NT2/D1 (cell line): ENCODE measurements around the gene SOX15.

ENCODE experiments used
- DNase-seq: peaks from one replicate; pipeline ENCODE4 v3.0.0-alpha.2; 2011; ENCODE audit warnings: low read depth, low spot score
- H3K27me3 ChIP-seq: 2 replicates; pipeline ENCODE4 v1.6.0; 2011; ENCODE audit warnings: mild to moderate bottlenecking; ENCODE audit not compliant: insufficient read length, insufficient read depth
- H3K36me3 ChIP-seq: 2 replicates; pipeline ENCODE4 v1.6.1; 2011; ENCODE audit warnings: mild to moderate bottlenecking, low read length, mixed read lengths; ENCODE audit not compliant: insufficient read depth, insufficient read length
- H3K4me1 ChIP-seq: 2 replicates; pipeline ENCODE4 v1.5.1; 2011; ENCODE audit not compliant: insufficient read depth, insufficient read length
- H3K4me3 ChIP-seq: 2 replicates; pipeline ENCODE4 v1.5.1; 2011; ENCODE audit warnings: low read depth; ENCODE audit not compliant: insufficient read length
- H3K9ac ChIP-seq: 2 replicates; pipeline ENCODE4 v1.6.0; 2011; ENCODE audit warnings: low read depth; ENCODE audit not compliant: insufficient read length
- H3K9me3 ChIP-seq: 2 replicates; pipeline ENCODE4 v1.5.1; 2011; ENCODE audit warnings: mild to moderate bottlenecking, low read length; ENCODE audit not compliant: insufficient read depth
- SUZ12 ChIP-seq: IDR thresholded peaks from 2 replicates; pipeline ENCODE4 v1.6.1; 2011; ENCODE audit not compliant: insufficient read length, insufficient read depth; ENCODE audit errors: extremely low read depth
- YY1 ChIP-seq: IDR thresholded peaks from 2 replicates; pipeline ENCODE4 v1.6.1; 2011; ENCODE audit not compliant: insufficient read length, insufficient read depth
- ZNF274 ChIP-seq: IDR thresholded peaks from 2 replicates; pipeline ENCODE4 v1.6.1; 2011; ENCODE audit warnings: mild to moderate bottlenecking, low read depth, low read length

Gene SOX15

GRCh38 chr17:7579834-7580603 is 9.9 kb downstream of the SOX15 start:
- no peaks in the 10 kb centered on the region for H3K9me3 ChIP-seq
- H3K4me3 ChIP-seq = no peak overlapping the region
- no peak for DNase-seq
- H3K9ac ChIP-seq = no peak overlapping the region
- peaks cover 64% of the 10 kb centered on the region for H3K36me3 ChIP-seq
- peaks cover 12% of the 10 kb centered on the region for H3K4me1 ChIP-seq
- no peak for TF ChIP-seq SUZ12
- TF ChIP-seq YY1 = no peak
- TF ChIP-seq ZNF274 = no peak
- no peaks in the 10 kb centered on the region for H3K27me3 ChIP-seq

GRCh38 chr17:7579001-7579833 is 10.7 kb downstream of the SOX15 start, which contains the start of gene CD68:
Gene CD68 (plus strand): TSS chr17:7579638. CDS start chr17:7579678, 40 bp downstream.
- Histone ChIP-seq H3K4me1 (peaks cover 12% of the 10 kb centered on the region), H3K36me3 (peaks cover 72% of the 10 kb centered on the region), H3K4me3 (no peak within 1 kb of the TSS), H3K27me3 (no peaks in the 10 kb centered on the region), H3K9ac (no peak within 1 kb of the TSS), H3K9me3 (no peaks in the 10 kb centered on the region)
- no peak for TF ChIP-seq ZNF274
- TF ChIP-seq SUZ12 = no peak
- no peak for TF ChIP-seq YY1
- no peak for DNase-seq

- Histone ChIP-seq H3K4me1 (peaks cover 8% of the 10 kb centered on the region), H3K9me3 (no peaks in the 10 kb centered on the region), H3K4me3 (no peak overlapping the region), H3K36me3 (peaks cover 80% of the 10 kb centered on the region), H3K27me3 (no peaks in the 10 kb centered on the region), H3K9ac (no peak overlapping the region)
- no peak for DNase-seq
- no peak for TF ChIP-seq SUZ12
- TF ChIP-seq ZNF274 = no peak
- no peak for TF ChIP-seq YY1
Measured at GRCh38 chr17:7577327-7578199, 12.3 kb downstream of the SOX15 start.

- H3K9me3 ChIP-seq = no peaks in the 10 kb centered on the region
- H3K27me3 ChIP-seq = no peaks in the 10 kb centered on the region
- peaks cover 75% of the 10 kb centered on the region for H3K36me3 ChIP-seq
- no peak overlapping the region for H3K9ac ChIP-seq
- peaks cover 5% of the 10 kb centered on the region for H3K4me1 ChIP-seq
- TF ChIP-seq SUZ12 = no peak
- no peak for TF ChIP-seq YY1
- no peak for TF ChIP-seq ZNF274
- DNase-seq = no peak
- H3K4me3 ChIP-seq = no peak overlapping the region
Measured at GRCh38 chr17:7576432-7576937, 13.4 kb downstream of the SOX15 start.

- Histone ChIP-seq H3K4me3 (no peak overlapping the region), H3K4me1 (peaks cover 5% of the 10 kb centered on the region), H3K9me3 (no peaks in the 10 kb centered on the region), H3K27me3 (no peaks in the 10 kb centered on the region), H3K36me3 (peaks cover 77% of the 10 kb centered on the region), H3K9ac (no peak overlapping the region)
- TF ChIP-seq YY1 (no peak), SUZ12 (no peak), ZNF274 (no peak)
- DNase-seq = no peak
Measured at GRCh38 chr17:7575959-7576358, 13.9 kb downstream of the SOX15 start.

GRCh38 chr17:7575481-7575883 is 14.4 kb downstream of the SOX15 start:
- Histone ChIP-seq H3K4me1 (peaks cover 5% of the 10 kb centered on the region), H3K4me3 (peak overlapping the region; percentile 96), H3K36me3 (peaks cover 77% of the 10 kb centered on the region), H3K9me3 (no peaks in the 10 kb centered on the region), H3K27me3 (no peaks in the 10 kb centered on the region), H3K9ac (peak overlapping the region; percentile 50)
- no peak for DNase-seq
- TF ChIP-seq SUZ12 (no peak), ZNF274 (no peak), YY1 (no peak)
